Effector memory CD4-positive, alpha-beta T cell (primary cell): ENCODE results near the gene PARG.
A peak's percentile ranks its signal among the peaks of the same experiment; 100 is the strongest.
"Not testable (repeated sequence)": the region's sequence is repeated elsewhere in the genome, so short reads cannot be mapped to it uniquely, and the experiment has no call there.

ENCODE experiments used
- DNase-seq, 3 donors: peaks; one replicate each; pipeline ENCODE4 v3.0.0-alpha.2; 2020
- H3K27ac ChIP-seq: 2 replicates; pipeline ENCODE4 v1.7.0; 2013; ENCODE audit warnings: mild to moderate bottlenecking, low read length, moderate library complexity; ENCODE audit not compliant: insufficient read depth, poor library complexity, severe bottlenecking
- H3K27me3 ChIP-seq: replicated peaks from 2 replicates; pipeline ENCODE4 v1.7.0; 2013; ENCODE audit warnings: mild to moderate bottlenecking, low read length; ENCODE audit not compliant: insufficient read depth, control insufficient read depth, poor library complexity, severe bottlenecking
- H3K36me3 ChIP-seq: 2 replicates; pipeline ENCODE4 v1.7.0; 2013; ENCODE audit warnings: mild to moderate bottlenecking, low read length, moderate library complexity; ENCODE audit not compliant: control insufficient read depth, insufficient read depth
- H3K4me1 ChIP-seq: 2 replicates; pipeline ENCODE4 v1.7.0; 2013; ENCODE audit warnings: low read length, mild to moderate bottlenecking; ENCODE audit not compliant: control insufficient read depth, insufficient read depth, poor library complexity, severe bottlenecking
- H3K4me3 ChIP-seq: 2 replicates; pipeline ENCODE4 v1.7.0; 2013; ENCODE audit warnings: low read length, low read depth, mild to moderate bottlenecking; ENCODE audit not compliant: insufficient read depth, poor library complexity, severe bottlenecking
- H3K9me3 ChIP-seq: 2 replicates; pipeline ENCODE4 v1.7.0; 2013; ENCODE audit warnings: mild to moderate bottlenecking, low read length, moderate library complexity; ENCODE audit not compliant: control insufficient read depth

Gene PARG

DNA sequence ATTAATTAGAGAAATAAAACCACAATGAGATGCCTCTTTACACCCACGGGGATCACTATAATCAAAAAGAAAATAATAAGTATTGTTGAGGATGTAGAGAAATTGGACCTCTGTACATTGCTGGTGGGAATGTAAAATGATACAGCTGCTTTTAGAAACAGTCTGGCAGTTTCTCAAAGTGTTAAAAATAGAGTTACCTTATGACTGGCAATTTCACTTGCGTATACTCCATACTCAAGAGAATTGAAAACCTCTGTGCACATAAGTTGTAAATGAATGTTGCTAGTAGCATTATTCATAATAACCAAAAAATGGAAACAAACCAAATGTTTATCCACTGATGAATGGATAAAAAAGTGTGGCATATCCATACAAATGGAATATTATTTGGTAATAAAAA lies 6.3 kb upstream of the PARG start:
- not testable (repeated sequence) for H3K36me3 ChIP-seq, H3K4me3 ChIP-seq, DNase-seq, H3K9me3 ChIP-seq, H3K27ac ChIP-seq, H3K27me3 ChIP-seq, H3K4me1 ChIP-seq

DNA sequence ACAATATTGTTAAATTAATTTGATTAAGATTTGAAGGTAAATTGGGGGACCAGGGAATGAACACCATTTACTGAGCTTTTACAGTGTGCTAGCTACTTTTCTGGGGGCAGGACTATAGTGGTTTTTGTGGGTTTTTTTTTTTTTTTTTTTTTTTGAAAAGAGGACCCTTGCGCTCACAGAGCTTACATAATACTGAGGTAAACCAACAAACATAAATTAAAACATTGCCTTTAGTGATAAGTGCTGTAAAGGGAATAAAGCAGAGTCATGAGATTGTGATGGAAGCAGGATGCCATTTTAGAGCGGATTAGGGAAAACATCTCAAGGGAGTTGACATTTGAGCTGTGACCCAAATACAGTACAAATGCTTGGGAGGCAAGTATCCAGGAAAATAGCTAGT lies 1.8 kb upstream of the PARG start:
- H3K9me3 ChIP-seq, H3K4me3 ChIP-seq, DNase-seq, H3K4me1 ChIP-seq, H3K27ac ChIP-seq, H3K27me3 ChIP-seq, H3K36me3 ChIP-seq: not testable (repeated sequence)

DNA sequence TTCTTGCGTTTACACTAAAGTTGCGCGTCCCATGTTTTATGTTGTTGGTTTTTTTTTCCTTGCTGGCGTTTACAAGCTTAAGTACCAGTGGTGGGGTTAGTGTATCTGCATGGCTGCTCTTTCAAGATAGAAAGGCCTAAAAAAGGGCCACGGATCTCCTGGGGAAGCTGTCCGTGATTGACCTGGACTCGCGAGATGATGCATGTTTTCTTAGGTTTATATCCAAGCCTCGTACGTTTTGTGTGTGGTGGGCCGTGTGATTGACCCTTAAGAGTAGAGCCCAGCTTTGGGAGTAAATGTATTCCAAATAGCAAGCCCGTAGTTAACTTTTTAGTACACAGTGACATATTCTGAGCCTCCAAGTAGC lies 495 bp upstream of the PARG start:
- not testable (repeated sequence) for H3K4me1 ChIP-seq, H3K27me3 ChIP-seq, H3K9me3 ChIP-seq, DNase-seq, H3K36me3 ChIP-seq
- H3K4me3 ChIP-seq: peak overlapping the region; percentile 83
- peak overlapping the region; percentile 60 for H3K27ac ChIP-seq

DNA sequence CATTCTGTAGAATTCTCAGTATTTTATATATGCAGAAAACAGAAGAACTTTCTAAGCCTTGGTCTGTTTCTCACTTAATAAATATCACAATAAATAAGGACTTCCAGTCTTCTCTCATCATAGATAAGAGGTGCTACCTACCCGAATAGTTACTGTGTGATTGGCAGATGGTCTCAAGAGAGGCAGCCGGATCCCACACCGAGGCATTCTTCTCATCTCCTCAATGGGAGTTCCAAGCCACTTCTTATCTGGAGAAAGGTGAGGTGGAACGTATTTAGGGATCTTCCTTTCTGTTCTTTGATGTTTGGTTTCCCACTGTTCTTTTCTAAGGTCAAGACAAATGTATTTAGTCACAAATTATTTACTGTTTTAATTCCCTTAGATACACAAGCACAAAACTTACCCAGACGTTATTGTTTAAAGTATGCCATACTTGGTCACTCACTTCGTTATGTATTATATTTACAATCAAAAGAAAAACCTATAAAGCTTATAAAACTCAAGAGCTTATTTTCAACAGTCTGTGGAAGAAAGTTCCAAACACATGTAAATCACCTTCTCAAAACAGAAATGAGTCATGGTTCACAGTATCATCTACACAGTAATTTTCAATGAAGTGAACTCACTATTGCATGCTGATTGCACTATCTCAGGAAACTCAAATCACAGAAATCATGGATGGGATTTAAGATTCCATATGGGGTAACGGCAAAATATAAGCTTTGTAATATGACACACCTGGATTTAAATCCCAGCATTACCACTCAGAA lies 9.7 kb downstream of the PARG start:
- not testable (repeated sequence) for H3K36me3 ChIP-seq, H3K9me3 ChIP-seq, H3K4me1 ChIP-seq, H3K4me3 ChIP-seq, H3K27me3 ChIP-seq, H3K27ac ChIP-seq, DNase-seq

DNA sequence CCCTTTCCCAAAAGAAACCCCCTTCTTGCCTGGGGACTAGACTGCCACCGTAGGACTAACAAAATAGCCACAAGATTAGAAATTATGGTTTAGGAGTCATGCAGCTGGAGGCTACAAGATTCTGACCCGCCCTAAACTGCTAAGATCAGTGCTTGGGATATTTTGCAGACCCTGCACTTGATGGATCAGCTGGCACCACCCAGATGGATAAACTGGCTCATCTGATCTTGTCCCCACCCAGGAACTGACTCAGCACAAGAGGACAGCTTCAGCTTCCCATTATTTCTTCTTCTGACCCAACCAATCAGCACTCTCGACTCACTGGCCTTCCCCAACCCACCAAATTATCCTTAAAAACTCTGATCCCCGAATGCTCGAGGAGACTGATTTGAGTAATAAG lies 10.6 kb downstream of the PARG start:
- H3K9me3 ChIP-seq, H3K27me3 ChIP-seq, H3K4me1 ChIP-seq, DNase-seq, H3K4me3 ChIP-seq, H3K36me3 ChIP-seq, H3K27ac ChIP-seq: not testable (repeated sequence)

DNA sequence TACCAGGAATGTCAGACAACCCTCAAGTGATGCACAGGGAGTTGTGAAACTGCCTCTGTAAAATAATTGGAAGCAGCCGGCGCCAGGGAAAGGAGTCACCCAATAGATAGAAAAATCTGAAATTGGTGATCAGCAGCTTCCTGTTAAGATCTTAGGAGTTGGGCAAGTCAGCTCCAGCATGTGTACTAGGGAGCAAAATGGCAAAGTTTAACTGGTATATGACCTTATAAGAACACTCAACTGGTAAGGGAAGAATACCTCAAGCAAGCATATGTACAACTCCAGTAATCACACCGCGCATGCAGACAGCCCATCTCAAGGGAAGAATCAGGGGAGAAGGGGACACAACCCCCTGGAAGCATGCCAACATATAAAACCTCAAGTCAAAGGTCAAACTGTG lies 18.3 kb downstream of the PARG start:
- not testable (repeated sequence) for H3K9me3 ChIP-seq, H3K36me3 ChIP-seq, H3K27me3 ChIP-seq, DNase-seq, H3K27ac ChIP-seq, H3K4me1 ChIP-seq, H3K4me3 ChIP-seq

DNA sequence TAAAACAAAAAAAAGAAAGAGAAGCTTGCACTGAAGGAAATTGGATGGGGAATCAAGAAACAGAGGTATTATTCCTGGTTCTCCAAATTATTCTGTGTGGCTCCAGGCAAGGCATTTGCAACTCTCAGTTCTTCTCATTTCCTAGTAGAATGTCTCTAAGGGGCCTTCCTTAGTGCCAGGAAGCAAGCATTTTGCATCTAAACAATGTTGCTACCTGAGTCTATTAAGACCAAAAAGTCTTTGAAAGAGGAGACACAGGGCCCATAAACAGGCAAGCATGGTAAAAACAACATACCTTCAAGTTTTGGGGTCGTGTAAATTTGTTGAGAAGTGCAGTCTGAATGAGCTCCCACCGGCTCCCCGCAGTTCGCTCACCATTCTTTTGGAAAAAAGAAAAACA lies 19.8 kb downstream of the PARG start:
- not testable (repeated sequence) for DNase-seq, H3K27ac ChIP-seq, H3K27me3 ChIP-seq, H3K36me3 ChIP-seq, H3K4me3 ChIP-seq, H3K4me1 ChIP-seq, H3K9me3 ChIP-seq

DNA sequence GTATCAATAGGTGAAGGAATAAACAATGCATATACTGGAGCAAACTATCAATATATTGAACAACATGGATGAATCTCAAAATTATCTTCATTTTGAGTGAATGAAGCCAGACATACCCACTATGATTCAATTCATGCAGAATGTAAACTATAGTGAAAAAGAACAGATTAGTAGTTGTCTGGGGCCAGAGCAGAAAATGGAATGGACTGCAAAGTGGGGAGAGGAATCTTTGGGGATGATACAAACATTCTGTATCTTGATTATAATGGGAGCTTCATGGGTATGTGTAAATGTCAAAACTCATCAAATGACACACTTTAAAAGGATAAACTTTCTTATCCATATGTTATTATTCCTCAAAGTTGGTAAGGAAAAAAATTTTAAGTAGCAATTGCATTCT lies 23.9 kb downstream of the PARG start:
- H3K9me3 ChIP-seq, DNase-seq, H3K4me3 ChIP-seq, H3K27me3 ChIP-seq, H3K4me1 ChIP-seq, H3K27ac ChIP-seq, H3K36me3 ChIP-seq: not testable (repeated sequence)

DNA sequence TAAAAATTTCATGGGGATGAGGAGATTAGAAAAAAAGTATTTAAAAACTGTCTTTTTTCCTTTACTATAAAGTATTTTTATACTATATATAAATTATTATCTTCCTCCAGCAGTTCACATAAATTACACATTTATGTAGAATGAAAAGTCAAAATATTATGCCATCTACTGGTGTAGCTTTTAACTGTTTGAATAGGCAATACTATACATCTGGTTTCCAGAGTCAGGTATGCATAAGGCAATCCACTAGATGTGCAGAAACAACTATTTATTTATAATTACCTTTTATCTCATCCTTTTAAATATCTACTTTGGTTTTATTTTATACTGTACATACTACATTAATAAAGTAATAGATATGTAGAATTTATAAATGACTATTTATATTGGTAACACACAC lies 25.4 kb downstream of the PARG start:
- not testable (repeated sequence) for H3K27ac ChIP-seq, H3K9me3 ChIP-seq, DNase-seq, H3K4me3 ChIP-seq, H3K27me3 ChIP-seq, H3K4me1 ChIP-seq, H3K36me3 ChIP-seq

DNA sequence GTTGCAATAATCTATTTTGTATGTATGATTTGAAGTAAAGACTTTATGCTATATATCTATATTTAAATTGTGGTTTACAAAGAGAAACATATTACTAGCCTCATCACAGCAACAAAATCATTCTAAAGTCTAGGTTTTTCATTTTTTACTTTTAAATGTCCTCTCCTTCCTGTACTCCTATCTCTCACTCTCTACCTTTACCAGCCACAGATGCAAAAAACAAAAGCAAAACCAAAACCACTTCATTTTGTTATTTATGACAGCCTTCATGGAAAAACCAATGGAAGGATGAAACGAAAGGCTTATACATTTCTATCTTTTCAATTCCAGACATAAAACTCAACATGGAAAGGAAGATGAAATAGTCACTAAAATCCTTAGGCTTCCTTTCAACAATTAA lies 31.5 kb downstream of the PARG start:
- H3K9me3 ChIP-seq, H3K4me3 ChIP-seq, DNase-seq, H3K27me3 ChIP-seq, H3K36me3 ChIP-seq, H3K27ac ChIP-seq, H3K4me1 ChIP-seq: not testable (repeated sequence)
